ENCODE results near the gene CBL.

Gene CBL

GRCh38 chr11:119229288-119229672 is 23.1 kb downstream of the CBL start:
- CTCF ChIA-PET, result interaction anchor here (0.8 to 2.5 kb wide), 5 partner anchors 8 to 109 kb away, joined by 3 to 18 read pairs (median 5); partner anchors contain the start of gene CBL
- no peak for TF ChIP-seq CTCF (IDR thresholded peaks at IDR 0.05; ENCODE audit: insufficient read depth, low read length, missing control alignments)
- no peak overlapping the region for H3K4me3 ChIP-seq (ENCODE audit: low read depth, low read length)
- DNase-seq (ENCODE audit: low read depth, low spot score), result no peak
- POLR2A ChIA-PET, result no interaction called here

GRCh38 chr11:119229741-119230140 is 23.6 kb downstream of the CBL start:
- no peak overlapping the region for H3K4me3 ChIP-seq (ENCODE audit: low read depth, low read length)
- TF ChIP-seq CTCF (IDR thresholded peaks at IDR 0.05; ENCODE audit: insufficient read depth, low read length, missing control alignments), result no peak
- no peak for DNase-seq (ENCODE audit: low read depth, low spot score)
- CTCF ChIA-PET, result interaction anchor here (1.0 to 2.5 kb wide), 5 partner anchors 12 to 108 kb away, joined by 4 to 18 read pairs (median 5); partner anchors contain the start of gene CBL
- POLR2A ChIA-PET, result no interaction called here

GRCh38 chr11:119236490-119236889 is 30.4 kb downstream of the CBL start:
- ChIA-PET CTCF (interaction anchor here (0.9 to 1.0 kb wide), 2 partner anchors 85 to 101 kb away, joined by 4 to 6 read pairs; no protein-coding TSS in a partner anchor), POLR2A (no interaction called here)
- no peak for TF ChIP-seq CTCF (IDR thresholded peaks at IDR 0.05; ENCODE audit: insufficient read depth, low read length, missing control alignments)
- no peak overlapping the region for H3K4me3 ChIP-seq (ENCODE audit: low read depth, low read length)
- no peak for DNase-seq (ENCODE audit: low read depth, low spot score)

- TF ChIP-seq CTCF (IDR thresholded peaks at IDR 0.05; ENCODE audit: insufficient read depth, low read length, missing control alignments), result no peak
- no peak for DNase-seq (ENCODE audit: low read depth, low spot score)
- CTCF ChIA-PET, result interaction anchor here (0.9 to 1.4 kb wide), 3 partner anchors 13 to 101 kb away, joined by 3 to 6 read pairs (median 4); no protein-coding TSS in a partner anchor
- POLR2A ChIA-PET, result no interaction called here
- no peak overlapping the region for H3K4me3 ChIP-seq (ENCODE audit: low read depth, low read length)
Observed at GRCh38 chr11:119236891-119237290, 30.8 kb downstream of the CBL start.

GRCh38 chr11:119237515-119237914 is 31.4 kb downstream of the CBL start:
- ChIA-PET CTCF (interaction anchor here (0.9 to 1.4 kb wide), 2 partner anchors 9 to 13 kb away, joined by 3 read pairs; no protein-coding TSS in a partner anchor), POLR2A (no interaction called here)
- H3K4me3 ChIP-seq (ENCODE audit: low read depth, low read length), result no peak overlapping the region
- TF ChIP-seq CTCF (IDR thresholded peaks at IDR 0.05; ENCODE audit: insufficient read depth, low read length, missing control alignments), result no peak
- no peak for DNase-seq (ENCODE audit: low read depth, low spot score)

- no peak overlapping the region for H3K4me3 ChIP-seq (ENCODE audit: low read depth, low read length)
- ChIA-PET CTCF (interaction anchor here (0.8 to 2.2 kb wide), 5 partner anchors 9 to 91 kb away, joined by 3 to 9 read pairs (median 4); no protein-coding TSS in a partner anchor), POLR2A (no interaction called here)
- no peak for DNase-seq (ENCODE audit: low read depth, low spot score)
- TF ChIP-seq CTCF (IDR thresholded peaks at IDR 0.05; ENCODE audit: insufficient read depth, low read length, missing control alignments), result no peak
Observed at GRCh38 chr11:119248750-119249670, 42.9 kb downstream of the CBL start.
